Measurements from ENCODE around the gene BBX. TPM values are rescaled to one million over a fixed set of nuclear protein-coding genes. Genes with fewer than 3 reads are reported as not detected.

The BBX gene
- total RNA-seq, 1 donor, result 81.8 TPM

GRCh38 chr3:107664614-107665013 is 141.9 kb downstream of the BBX start:
- no peak overlapping the region for H3K4me3 ChIP-seq (ENCODE audit: low read depth, low read length)
- TF ChIP-seq, protein P1, sequence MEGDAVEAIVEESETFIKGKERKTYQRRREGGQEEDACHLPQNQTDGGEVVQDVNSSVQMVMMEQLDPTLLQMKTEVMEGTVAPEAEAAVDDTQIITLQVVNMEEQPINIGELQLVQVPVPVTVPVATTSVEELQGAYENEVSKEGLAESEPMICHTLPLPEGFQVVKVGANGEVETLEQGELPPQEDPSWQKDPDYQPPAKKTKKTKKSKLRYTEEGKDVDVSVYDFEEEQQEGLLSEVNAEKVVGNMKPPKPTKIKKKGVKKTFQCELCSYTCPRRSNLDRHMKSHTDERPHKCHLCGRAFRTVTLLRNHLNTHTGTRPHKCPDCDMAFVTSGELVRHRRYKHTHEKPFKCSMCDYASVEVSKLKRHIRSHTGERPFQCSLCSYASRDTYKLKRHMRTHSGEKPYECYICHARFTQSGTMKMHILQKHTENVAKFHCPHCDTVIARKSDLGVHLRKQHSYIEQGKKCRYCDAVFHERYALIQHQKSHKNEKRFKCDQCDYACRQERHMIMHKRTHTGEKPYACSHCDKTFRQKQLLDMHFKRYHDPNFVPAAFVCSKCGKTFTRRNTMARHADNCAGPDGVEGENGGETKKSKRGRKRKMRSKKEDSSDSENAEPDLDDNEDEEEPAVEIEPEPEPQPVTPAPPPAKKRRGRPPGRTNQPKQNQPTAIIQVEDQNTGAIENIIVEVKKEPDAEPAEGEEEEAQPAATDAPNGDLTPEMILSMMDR (IDR thresholded peaks at IDR 0.05; ENCODE audit: insufficient read depth, low read length), result no peak
- DNase-seq (ENCODE audit: low read depth), result no peak

DNA sequence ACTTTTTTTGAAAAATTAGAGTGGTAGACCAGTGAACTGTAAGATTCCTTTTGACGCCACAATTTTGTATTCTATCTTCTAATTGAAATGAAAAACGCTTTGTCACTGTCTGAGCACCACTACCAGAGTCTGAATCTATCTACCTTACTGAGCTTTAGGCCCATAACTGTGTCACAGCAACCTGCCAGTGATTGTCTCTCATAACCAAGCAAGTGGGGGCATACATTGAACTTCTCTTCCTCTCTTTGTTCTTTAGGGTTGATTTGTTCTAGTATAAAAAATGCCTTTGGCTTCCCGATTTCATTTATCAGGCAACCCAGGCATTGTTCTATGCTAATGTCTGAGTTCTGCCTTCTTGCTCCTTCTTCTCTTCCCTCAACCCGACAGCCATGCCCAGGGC is 142.6 kb downstream of the BBX start:
- no peak overlapping the region for H3K4me3 ChIP-seq (ENCODE audit: low read depth, low read length)
- TF ChIP-seq, protein P1 (IDR thresholded peaks at IDR 0.05; ENCODE audit: insufficient read depth, low read length), result no peak
- no peak for DNase-seq (ENCODE audit: low read depth)

GRCh38 chr3:107666853-107667252 is 144.1 kb downstream of the BBX start:
- TF ChIP-seq, protein P1 (IDR thresholded peaks at IDR 0.05; ENCODE audit: insufficient read depth, low read length), result no peak
- H3K4me3 ChIP-seq (ENCODE audit: low read depth, low read length), result no peak overlapping the region
- DNase-seq (ENCODE audit: low read depth), result no peak

DNA sequence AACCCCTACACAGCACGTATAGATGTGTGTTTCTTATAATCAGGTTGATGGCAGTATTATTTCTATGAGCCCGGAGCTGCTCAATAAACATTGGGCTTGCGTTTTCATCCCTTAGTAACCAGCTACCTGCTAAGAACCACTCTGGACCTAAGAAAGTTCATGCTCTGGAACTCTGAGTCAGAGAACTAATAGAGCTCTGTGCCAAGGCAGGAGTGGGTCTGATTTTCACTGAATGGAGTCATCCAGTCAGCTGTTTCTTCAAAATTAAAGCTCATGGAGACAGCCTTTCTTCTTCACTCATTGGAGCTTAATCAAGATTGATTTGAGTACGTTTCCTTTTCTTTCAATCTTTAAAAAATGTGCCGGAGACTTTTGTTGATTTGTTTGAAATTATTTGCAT is 145.7 kb downstream of the BBX start:
- TF ChIP-seq, protein P1 (IDR thresholded peaks at IDR 0.05; ENCODE audit: insufficient read depth, low read length), result no peak
- H3K4me3 ChIP-seq (ENCODE audit: low read depth, low read length), result no peak overlapping the region

GRCh38 chr3:107668963-107669362 is 146.2 kb downstream of the BBX start:
- no peak overlapping the region for H3K4me3 ChIP-seq (ENCODE audit: low read depth, low read length)
- TF ChIP-seq, protein P1 (IDR thresholded peaks at IDR 0.05; ENCODE audit: insufficient read depth, low read length), result no peak
- DNase-seq (ENCODE audit: low read depth), result no peak

More for the DNA sequence above, 145.7 kb downstream of the BBX start:
- DNase-seq (ENCODE audit: low read depth), result no peak

DNA sequence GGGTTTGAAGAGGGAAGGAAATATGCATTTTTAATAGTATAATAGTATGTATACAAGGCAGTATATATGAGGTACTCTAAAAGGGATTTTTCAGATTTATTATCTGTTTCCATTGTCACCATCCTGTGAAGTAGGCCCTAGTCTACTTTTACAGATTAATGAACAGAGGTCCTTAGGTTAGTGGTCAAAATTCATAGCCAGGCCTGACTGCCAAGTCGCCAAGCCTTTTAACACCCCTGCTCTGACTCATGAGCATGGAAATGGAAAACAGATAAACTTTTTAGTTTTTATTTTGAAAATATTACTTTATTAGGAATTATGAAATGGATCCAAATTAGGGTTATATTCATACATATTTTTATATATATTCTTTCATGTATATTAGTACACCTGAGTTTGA is 146.9 kb downstream of the BBX start:
- no peak overlapping the region for H3K4me3 ChIP-seq (ENCODE audit: low read depth, low read length)
- TF ChIP-seq, protein P1 (IDR thresholded peaks at IDR 0.05; ENCODE audit: insufficient read depth, low read length), result no peak
- no peak for DNase-seq (ENCODE audit: low read depth)

DNA sequence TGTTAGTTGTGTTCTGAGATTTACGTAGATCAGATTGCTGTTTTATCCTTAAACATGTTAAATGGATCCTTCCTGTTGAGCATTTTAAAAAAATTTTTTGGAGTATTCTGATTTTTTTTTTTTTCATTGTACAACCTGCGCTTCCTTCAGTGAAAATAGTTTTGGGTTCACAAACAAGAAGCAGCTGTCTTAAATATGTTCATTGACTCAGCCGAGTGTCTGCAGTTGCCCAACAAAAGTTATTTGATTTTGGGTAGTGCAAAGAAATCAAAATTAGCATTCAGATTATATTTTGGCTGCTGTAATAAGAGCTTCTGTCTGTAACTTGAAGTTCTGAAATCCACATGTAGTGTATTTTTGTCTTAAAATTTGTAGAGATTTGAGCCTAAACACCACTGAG is 148.2 kb downstream of the BBX start:
- DNase-seq (ENCODE audit: low read depth), result no peak
- TF ChIP-seq, protein P1 (IDR thresholded peaks at IDR 0.05; ENCODE audit: insufficient read depth, low read length), result no peak
- H3K4me3 ChIP-seq (ENCODE audit: low read depth, low read length), result no peak overlapping the region
